ENCODE data around the gene PC.
A peak's percentile ranks its signal among the peaks of the same experiment; 100 is the strongest.

The PC gene

GRCh38 chr11:66870616-66871520 is 87.3 kb downstream of the PC start:
- Histone ChIP-seq H3K4me1 (ENCODE audit: control insufficient read depth in 2 of 2, insufficient read depth in 2 of 2, low read length in 2 of 2) (peaks cover 2 to 3% of the 10 kb centered on the region in 2 donors), H3K36me3 (ENCODE audit: control insufficient read depth in 2 of 2, insufficient read depth in 2 of 2, low read length in 2 of 2) (peaks cover 0 to 3% of the 10 kb centered on the region in 2 donors)

GRCh38 chr11:66870131-66870530 is 88.1 kb downstream of the PC start:
- Histone ChIP-seq H3K27ac (ENCODE audit: low read depth in 2 of 2, low read length in 2 of 2) (no peak overlapping the region), H3K4me1 (ENCODE audit: control insufficient read depth in 2 of 2, insufficient read depth in 2 of 2, low read length in 2 of 2) (peaks cover 6 to 7% of the 10 kb centered on the region in 2 donors), H3K36me3 (ENCODE audit: control insufficient read depth in 2 of 2, insufficient read depth in 2 of 2, low read length in 2 of 2) (peaks cover 0 to 3% of the 10 kb centered on the region in 2 donors)

More at GRCh38 chr11:66870616-66871520, 87.3 kb downstream of the PC start:
- no peak overlapping the region for H3K9ac ChIP-seq (ENCODE audit: low read depth in 1 of 2, low read length in 2 of 2)
- no peaks in the 10 kb centered on the region for H3K27me3 ChIP-seq (ENCODE audit: control insufficient read depth in 2 of 2, insufficient read depth in 2 of 2, low read length in 2 of 2)
- H3K9me3 ChIP-seq (ENCODE audit: control insufficient read depth in 2 of 2, low read length in 2 of 2), result no peaks in the 10 kb centered on the region
- no peak overlapping the region for H3K27ac ChIP-seq (ENCODE audit: low read depth in 2 of 2, low read length in 2 of 2)
- no peak overlapping the region for H3K4me3 ChIP-seq (ENCODE audit: low read length in 2 of 2)

GRCh38 chr11:66869567-66869870 is 88.7 kb downstream of the PC start:
- Histone ChIP-seq H3K9ac (ENCODE audit: low read depth in 1 of 2, low read length in 2 of 2) (no peak overlapping the region), H3K36me3 (ENCODE audit: control insufficient read depth in 2 of 2, insufficient read depth in 2 of 2, low read length in 2 of 2) (peaks cover 0 to 3% of the 10 kb centered on the region in 2 donors), H3K9me3 (ENCODE audit: control insufficient read depth in 2 of 2, low read length in 2 of 2) (no peaks in the 10 kb centered on the region), H3K27ac (ENCODE audit: low read depth in 2 of 2, low read length in 2 of 2) (no peak overlapping the region), H3K4me1 (ENCODE audit: control insufficient read depth in 2 of 2, insufficient read depth in 2 of 2, low read length in 2 of 2) (peaks cover 10 to 13% of the 10 kb centered on the region in 2 donors), H3K27me3 (ENCODE audit: control insufficient read depth in 2 of 2, insufficient read depth in 2 of 2, low read length in 2 of 2) (no peaks in the 10 kb centered on the region), H3K4me3 (ENCODE audit: low read length in 2 of 2) (no peak overlapping the region)

More at GRCh38 chr11:66870131-66870530, 88.1 kb downstream of the PC start:
- Histone ChIP-seq H3K27me3 (ENCODE audit: control insufficient read depth in 2 of 2, insufficient read depth in 2 of 2, low read length in 2 of 2) (no peaks in the 10 kb centered on the region), H3K9me3 (ENCODE audit: control insufficient read depth in 2 of 2, low read length in 2 of 2) (no peaks in the 10 kb centered on the region), H3K9ac (ENCODE audit: low read depth in 1 of 2, low read length in 2 of 2) (no peak overlapping the region), H3K4me3 (ENCODE audit: low read length in 2 of 2) (no peak overlapping the region)

- peaks cover 16 to 18% of the 10 kb centered on the region in 2 donors for H3K4me1 ChIP-seq (ENCODE audit: control insufficient read depth in 2 of 2, insufficient read depth in 2 of 2, low read length in 2 of 2)
- H3K9ac ChIP-seq (ENCODE audit: low read depth in 1 of 2, low read length in 2 of 2), result peak overlapping the region in 1 of 2 donors; percentile 41
- no peaks in the 10 kb centered on the region for H3K27me3 ChIP-seq (ENCODE audit: control insufficient read depth in 2 of 2, insufficient read depth in 2 of 2, low read length in 2 of 2)
- no peaks in the 10 kb centered on the region for H3K9me3 ChIP-seq (ENCODE audit: control insufficient read depth in 2 of 2, low read length in 2 of 2)
- no peak overlapping the region for H3K27ac ChIP-seq (ENCODE audit: low read depth in 2 of 2, low read length in 2 of 2)
- H3K4me3 ChIP-seq (ENCODE audit: low read length in 2 of 2), result no peak overlapping the region
- H3K36me3 ChIP-seq (ENCODE audit: control insufficient read depth in 2 of 2, insufficient read depth in 2 of 2, low read length in 2 of 2), result peaks cover 0 to 3% of the 10 kb centered on the region in 2 donors
These were observed 89.2 kb downstream of the PC start for GRCh38 chr11:66868726-66869566.

GRCh38 chr11:66868082-66868725 is 90.0 kb downstream of the PC start:
- Histone ChIP-seq H3K36me3 (ENCODE audit: control insufficient read depth in 2 of 2, insufficient read depth in 2 of 2, low read length in 2 of 2) (peaks cover 0 to 3% of the 10 kb centered on the region in 2 donors), H3K9me3 (ENCODE audit: control insufficient read depth in 2 of 2, low read length in 2 of 2) (no peaks in the 10 kb centered on the region), H3K27me3 (ENCODE audit: control insufficient read depth in 2 of 2, insufficient read depth in 2 of 2, low read length in 2 of 2) (no peaks in the 10 kb centered on the region), H3K9ac (ENCODE audit: low read depth in 1 of 2, low read length in 2 of 2) (no peak overlapping the region), H3K4me3 (ENCODE audit: low read length in 2 of 2) (no peak overlapping the region), H3K27ac (ENCODE audit: low read depth in 2 of 2, low read length in 2 of 2) (no peak overlapping the region), H3K4me1 (ENCODE audit: control insufficient read depth in 2 of 2, insufficient read depth in 2 of 2, low read length in 2 of 2) (peaks cover 20 to 25% of the 10 kb centered on the region in 2 donors)

GRCh38 chr11:66867425-66868040 is 90.7 kb downstream of the PC start:
- H3K4me1 ChIP-seq (ENCODE audit: control insufficient read depth in 2 of 2, insufficient read depth in 2 of 2, low read length in 2 of 2), result peaks cover 20 to 25% of the 10 kb centered on the region in 2 donors
- peaks cover 0 to 3% of the 10 kb centered on the region in 2 donors for H3K36me3 ChIP-seq (ENCODE audit: control insufficient read depth in 2 of 2, insufficient read depth in 2 of 2, low read length in 2 of 2)
- no peak overlapping the region for H3K9ac ChIP-seq (ENCODE audit: low read depth in 1 of 2, low read length in 2 of 2)
- H3K27me3 ChIP-seq (ENCODE audit: control insufficient read depth in 2 of 2, insufficient read depth in 2 of 2, low read length in 2 of 2), result no peaks in the 10 kb centered on the region
- H3K27ac ChIP-seq (ENCODE audit: low read depth in 2 of 2, low read length in 2 of 2), result no peak overlapping the region
- H3K4me3 ChIP-seq (ENCODE audit: low read length in 2 of 2), result no peak overlapping the region
- H3K9me3 ChIP-seq (ENCODE audit: control insufficient read depth in 2 of 2, low read length in 2 of 2), result no peaks in the 10 kb centered on the region

- Histone ChIP-seq H3K4me1 (ENCODE audit: control insufficient read depth in 2 of 2, insufficient read depth in 2 of 2, low read length in 2 of 2) (peaks cover 20 to 25% of the 10 kb centered on the region in 2 donors), H3K4me3 (ENCODE audit: low read length in 2 of 2) (no peak overlapping the region), H3K9ac (ENCODE audit: low read depth in 1 of 2, low read length in 2 of 2) (no peak overlapping the region), H3K27ac (ENCODE audit: low read depth in 2 of 2, low read length in 2 of 2) (no peak overlapping the region), H3K9me3 (ENCODE audit: control insufficient read depth in 2 of 2, low read length in 2 of 2) (no peaks in the 10 kb centered on the region), H3K36me3 (ENCODE audit: control insufficient read depth in 2 of 2, insufficient read depth in 2 of 2, low read length in 2 of 2) (peaks cover 0 to 3% of the 10 kb centered on the region in 2 donors), H3K27me3 (ENCODE audit: control insufficient read depth in 2 of 2, insufficient read depth in 2 of 2, low read length in 2 of 2) (no peaks in the 10 kb centered on the region)
These were observed 91.6 kb downstream of the PC start for GRCh38 chr11:66866511-66866986.

- Histone ChIP-seq H3K4me1 (ENCODE audit: control insufficient read depth in 2 of 2, insufficient read depth in 2 of 2, low read length in 2 of 2) (peaks cover 20 to 25% of the 10 kb centered on the region in 2 donors), H3K4me3 (ENCODE audit: low read length in 2 of 2) (no peak overlapping the region), H3K9me3 (ENCODE audit: control insufficient read depth in 2 of 2, low read length in 2 of 2) (no peaks in the 10 kb centered on the region), H3K27ac (ENCODE audit: low read depth in 2 of 2, low read length in 2 of 2) (no peak overlapping the region), H3K27me3 (ENCODE audit: control insufficient read depth in 2 of 2, insufficient read depth in 2 of 2, low read length in 2 of 2) (no peaks in the 10 kb centered on the region), H3K9ac (ENCODE audit: low read depth in 1 of 2, low read length in 2 of 2) (no peak overlapping the region), H3K36me3 (ENCODE audit: control insufficient read depth in 2 of 2, insufficient read depth in 2 of 2, low read length in 2 of 2) (peaks cover 0 to 3% of the 10 kb centered on the region in 2 donors)
These were observed 92.2 kb downstream of the PC start for GRCh38 chr11:66866007-66866406.

- peaks cover 0 to 6% of the 10 kb centered on the region in 2 donors for H3K36me3 ChIP-seq (ENCODE audit: control insufficient read depth in 2 of 2, insufficient read depth in 2 of 2, low read length in 2 of 2)
- H3K27ac ChIP-seq (ENCODE audit: low read depth in 2 of 2, low read length in 2 of 2), result peak overlapping the region; percentile 65 to 80
These were observed 93.1 kb downstream of the PC start for GRCh38 chr11:66864924-66865697.

More at GRCh38 chr11:66864924-66865697, 93.1 kb downstream of the PC start:
- H3K9ac ChIP-seq (ENCODE audit: low read depth in 1 of 2, low read length in 2 of 2), result peak overlapping the region in 1 of 2 donors; percentile 68
- H3K27me3 ChIP-seq (ENCODE audit: control insufficient read depth in 2 of 2, insufficient read depth in 2 of 2, low read length in 2 of 2), result no peaks in the 10 kb centered on the region
- H3K4me1 ChIP-seq (ENCODE audit: control insufficient read depth in 2 of 2, insufficient read depth in 2 of 2, low read length in 2 of 2), result peaks cover 20 to 25% of the 10 kb centered on the region in 2 donors
- no peaks in the 10 kb centered on the region for H3K9me3 ChIP-seq (ENCODE audit: control insufficient read depth in 2 of 2, low read length in 2 of 2)
- peak overlapping the region in 1 of 2 donors; percentile 26 for H3K4me3 ChIP-seq (ENCODE audit: low read length in 2 of 2)
